T-helper 9 cell (primary cell): ENCODE measurements around the gene EPB41L4B.
"Not testable (repeated sequence)": the region's sequence is repeated elsewhere in the genome, so short reads cannot be mapped to it uniquely, and the experiment has no call there.

Source experiments
- DNase-seq: peaks from one replicate; pipeline ENCODE4 v3.0.0-alpha.2; 2020

Gene EPB41L4B

GRCh38 chr9:109150925-109151545, 169.8 kb downstream of the EPB41L4B start:
- no peak for DNase-seq

GRCh38 chr9:109149722-109150121, 171.1 kb downstream of the EPB41L4B start:
- DNase-seq, result no peak

GRCh38 chr9:109149089-109149488, 171.8 kb downstream of the EPB41L4B start:
- no peak for DNase-seq

GRCh38 chr9:109145051-109145450, 175.8 kb downstream of the EPB41L4B start:
- DNase-seq, result no peak

GRCh38 chr9:109143881-109144562, 176.8 kb downstream of the EPB41L4B start:
- no peak for DNase-seq

GRCh38 chr9:109141375-109141774, 179.5 kb downstream of the EPB41L4B start:
- no peak for DNase-seq

GRCh38 chr9:109139851-109140250, 181.0 kb downstream of the EPB41L4B start:
- DNase-seq, result no peak

- DNase-seq, result no peak
Measured at GRCh38 chr9:109138421-109138820, 182.4 kb downstream of the EPB41L4B start.

- DNase-seq, result no peak
Measured at GRCh38 chr9:109134167-109134578, 186.7 kb downstream of the EPB41L4B start.

GRCh38 chr9:109133533-109133932, 187.3 kb downstream of the EPB41L4B start:
- no peak for DNase-seq

GRCh38 chr9:109132567-109133021, 188.3 kb downstream of the EPB41L4B start:
- no peak for DNase-seq

GRCh38 chr9:109129470-109130197, 191.2 kb downstream of the EPB41L4B start:
- DNase-seq, result no peak

- not testable (repeated sequence) for DNase-seq
Measured at GRCh38 chr9:109126671-109127070, 194.2 kb downstream of the EPB41L4B start.

- no peak for DNase-seq
Measured at GRCh38 chr9:109124121-109124520, 196.7 kb downstream of the EPB41L4B start.

GRCh38 chr9:109122726-109123621, 197.9 kb downstream of the EPB41L4B start:
- DNase-seq, result no peak
